Renal cortex interstitium (tissue), 3 donors: Measurements from ENCODE around the gene IGF2BP1. TPM values are rescaled to one million over a fixed set of nuclear protein-coding genes. Genes with fewer than 3 reads are reported as not detected.

Experiments used
- polyA plus RNA-seq, 3 donors: library from polyadenylated mRNA; unstranded; fragments of 120-200 nt; gene quantifications; one replicate each; pipeline ENCODE4 v1.2.1, GENCODE V29; 2013; ENCODE audit not compliant: insufficient read length in 3 of 3

IGF2BP1 gene
- polyA plus RNA-seq, 3 donors: 18.1 to 29.0 (median 28.1) TPM

Other genes with a start within 250 kb of the IGF2BP1 start
- gene TTLL6, start 180.2 kb upstream of the IGF2BP1 start, polyA plus RNA-seq: under 1 TPM; 0.44 to 0.54 (median 0.52) TPM
- 10 to 100 TPM; 71.9 to 83.7 (median 81.1) TPM for gene CALCOCO2, start 166.3 kb upstream of the IGF2BP1 start, polyA plus RNA-seq
- gene ATP5MC1, start 104.6 kb upstream of the IGF2BP1 start, polyA plus RNA-seq: 100 to 1,000 TPM; 138 to 156 (median 145) TPM
- gene UBE2Z, start 89.0 kb upstream of the IGF2BP1 start, polyA plus RNA-seq: 100 to 1,000 TPM in 1 of 3 donors, 10 to 100 TPM in 2; 95.4 to 103 (median 98.8) TPM
- gene SNF8, start 52.5 kb upstream of the IGF2BP1 start, polyA plus RNA-seq: 100 to 1,000 TPM; 103 to 112 (median 108) TPM
- not detected for gene GIP, start 28.8 kb upstream of the IGF2BP1 start, polyA plus RNA-seq
- gene B4GALNT2, start 135.4 kb downstream of the IGF2BP1 start, polyA plus RNA-seq: 1 to 10 TPM in 2 of 3 donors, under 1 TPM in 1; 0.40 to 2.8 (median 2.4) TPM
- 1 to 10 TPM; 1.3 to 2.0 (median 1.9) TPM for gene GNGT2, start 213.2 kb downstream of the IGF2BP1 start, polyA plus RNA-seq
- 1 to 10 TPM; 3.8 to 5.6 (median 4.5) TPM for gene ABI3, start 213.3 kb downstream of the IGF2BP1 start, polyA plus RNA-seq
- 1 to 10 TPM; 1.8 to 2.1 (median 1.9) TPM for gene PHOSPHO1, start 233.4 kb downstream of the IGF2BP1 start, polyA plus RNA-seq